Nephron progenitor cell (in vitro differentiated cells): ENCODE measurements around the gene FANCD2.
"Not testable (repeated sequence)": the region's sequence is repeated elsewhere in the genome, so short reads cannot be mapped to it uniquely, and the experiment has no call there.

Source experiments
- DNase-seq: peaks from one replicate; pipeline ENCODE4 v3.0.0; 2021
- H3K27ac Mint-ChIP-seq: 2 replicates; pipeline ENCODE4 v1.8.0; 2021; ENCODE audit warnings: mild to moderate bottlenecking, moderate library complexity, mixed read lengths
- H3K27me3 Mint-ChIP-seq: 2 replicates; pipeline ENCODE4 v1.8.0; 2021; ENCODE audit warnings: mild to moderate bottlenecking, low read depth, mixed read lengths; ENCODE audit not compliant: poor library complexity
- H3K36me3 Mint-ChIP-seq: 2 replicates; pipeline ENCODE4 v1.8.0; 2021; ENCODE audit warnings: low read depth, mixed read lengths
- H3K4me1 Mint-ChIP-seq: 2 replicates; pipeline ENCODE4 v1.8.0; 2021; ENCODE audit warnings: mixed read lengths
- H3K4me3 Mint-ChIP-seq: 2 replicates; pipeline ENCODE4 v1.8.0; 2021; ENCODE audit warnings: mild to moderate bottlenecking, moderate library complexity, mixed read lengths
- H3K9me3 Mint-ChIP-seq: 2 replicates; pipeline ENCODE4 v1.8.0; 2021; ENCODE audit warnings: mild to moderate bottlenecking, moderate library complexity, mixed read lengths
- TF ChIP-seq, protein P1 (sequence below): fragments of 200-600 bp; sonication (generic); IDR thresholded peaks from 2 replicates; pipeline ENCODE4 v1.5.0; 2021; ENCODE audit warnings: antibody characterized with exemption

The FANCD2 gene

DNA sequence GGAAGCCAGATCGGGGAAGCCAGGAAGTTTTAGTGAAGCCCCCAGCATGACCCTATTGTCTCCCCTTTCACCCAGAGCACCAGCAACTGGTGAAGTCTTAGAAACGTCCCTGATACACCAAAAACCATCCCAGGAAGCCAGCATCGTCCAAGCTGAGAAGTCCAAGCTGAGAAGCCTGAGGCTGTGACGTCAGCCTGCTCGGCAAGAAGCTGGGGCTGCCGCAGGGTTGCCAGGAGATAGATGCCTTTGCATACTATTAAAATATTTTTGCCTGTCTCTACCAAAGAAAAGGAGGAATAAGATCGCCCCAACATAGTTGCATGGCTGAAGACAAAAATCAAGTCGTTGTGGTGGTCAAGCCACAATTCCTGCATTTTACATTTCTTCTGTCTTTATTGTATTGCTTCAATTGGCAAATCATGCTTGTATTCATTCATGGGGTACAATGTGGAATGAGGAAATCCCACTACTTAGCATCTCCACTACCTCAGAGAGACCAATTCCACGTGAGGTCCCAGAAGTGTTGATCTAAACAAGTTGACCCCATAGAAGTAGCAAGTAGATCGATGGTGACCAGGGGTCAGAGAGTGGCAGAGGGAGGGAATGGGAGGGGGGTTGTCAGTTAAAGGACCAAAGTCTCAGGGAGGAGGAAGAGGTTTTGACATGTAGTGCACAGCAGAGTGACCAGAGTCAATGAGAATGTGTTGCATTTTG, 20.0 kb upstream of the FANCD2 start:
- TF ChIP-seq, protein P1, sequence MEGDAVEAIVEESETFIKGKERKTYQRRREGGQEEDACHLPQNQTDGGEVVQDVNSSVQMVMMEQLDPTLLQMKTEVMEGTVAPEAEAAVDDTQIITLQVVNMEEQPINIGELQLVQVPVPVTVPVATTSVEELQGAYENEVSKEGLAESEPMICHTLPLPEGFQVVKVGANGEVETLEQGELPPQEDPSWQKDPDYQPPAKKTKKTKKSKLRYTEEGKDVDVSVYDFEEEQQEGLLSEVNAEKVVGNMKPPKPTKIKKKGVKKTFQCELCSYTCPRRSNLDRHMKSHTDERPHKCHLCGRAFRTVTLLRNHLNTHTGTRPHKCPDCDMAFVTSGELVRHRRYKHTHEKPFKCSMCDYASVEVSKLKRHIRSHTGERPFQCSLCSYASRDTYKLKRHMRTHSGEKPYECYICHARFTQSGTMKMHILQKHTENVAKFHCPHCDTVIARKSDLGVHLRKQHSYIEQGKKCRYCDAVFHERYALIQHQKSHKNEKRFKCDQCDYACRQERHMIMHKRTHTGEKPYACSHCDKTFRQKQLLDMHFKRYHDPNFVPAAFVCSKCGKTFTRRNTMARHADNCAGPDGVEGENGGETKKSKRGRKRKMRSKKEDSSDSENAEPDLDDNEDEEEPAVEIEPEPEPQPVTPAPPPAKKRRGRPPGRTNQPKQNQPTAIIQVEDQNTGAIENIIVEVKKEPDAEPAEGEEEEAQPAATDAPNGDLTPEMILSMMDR = no peak

DNA sequence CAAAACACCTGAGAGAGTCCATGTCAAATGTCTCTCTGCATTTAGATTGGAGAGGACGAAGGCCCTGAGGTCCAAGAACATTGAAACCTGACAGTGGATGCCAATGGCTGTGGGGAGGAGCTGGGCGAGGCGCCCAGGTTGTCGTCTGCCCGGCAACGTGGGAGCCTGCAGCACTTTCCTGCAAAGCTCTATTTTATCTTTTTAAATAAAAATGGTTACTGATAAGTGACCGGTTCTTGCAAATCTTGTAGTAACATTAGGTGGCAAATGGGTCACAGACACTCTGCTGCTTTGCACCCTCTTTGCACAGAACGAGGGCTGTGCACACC, 19.5 kb upstream of the FANCD2 start:
- no peak overlapping the region for H3K4me3 Mint-ChIP-seq
- TF ChIP-seq, protein P1 = no peak
- H3K36me3 Mint-ChIP-seq = peaks cover 16% of the 10 kb centered on the region
- H3K4me1 Mint-ChIP-seq = peaks cover 24% of the 10 kb centered on the region
- H3K27ac Mint-ChIP-seq = no peak overlapping the region
- DNase-seq = no peak
- no peaks in the 10 kb centered on the region for H3K9me3 Mint-ChIP-seq
- H3K27me3 Mint-ChIP-seq = no peaks in the 10 kb centered on the region

More for the DNA sequence above, 20.0 kb upstream of the FANCD2 start:
- H3K27ac Mint-ChIP-seq = no peak overlapping the region
- no peaks in the 10 kb centered on the region for H3K27me3 Mint-ChIP-seq
- H3K4me1 Mint-ChIP-seq = peaks cover 23% of the 10 kb centered on the region
- H3K36me3 Mint-ChIP-seq = peaks cover 21% of the 10 kb centered on the region
- no peaks in the 10 kb centered on the region for H3K9me3 Mint-ChIP-seq
- DNase-seq = no peak
- H3K4me3 Mint-ChIP-seq = no peak overlapping the region

GRCh38 chr3:10007126-10007782, 19.0 kb upstream of the FANCD2 start:
- TF ChIP-seq, protein P1 = no peak
- H3K4me1 Mint-ChIP-seq = peaks cover 29% of the 10 kb centered on the region
- peaks cover 12% of the 10 kb centered on the region for H3K36me3 Mint-ChIP-seq
- H3K4me3 Mint-ChIP-seq = no peak overlapping the region
- no peaks in the 10 kb centered on the region for H3K9me3 Mint-ChIP-seq
- no peaks in the 10 kb centered on the region for H3K27me3 Mint-ChIP-seq
- no peak overlapping the region for H3K27ac Mint-ChIP-seq
- no peak for DNase-seq

GRCh38 chr3:10008216-10008587, 18.0 kb upstream of the FANCD2 start:
- H3K4me1 Mint-ChIP-seq = peaks cover 29% of the 10 kb centered on the region
- not testable (repeated sequence) for H3K36me3 Mint-ChIP-seq, H3K27me3 Mint-ChIP-seq, H3K27ac Mint-ChIP-seq, DNase-seq, H3K9me3 Mint-ChIP-seq
- H3K4me3 Mint-ChIP-seq = peak overlapping the region; percentile 75

DNA sequence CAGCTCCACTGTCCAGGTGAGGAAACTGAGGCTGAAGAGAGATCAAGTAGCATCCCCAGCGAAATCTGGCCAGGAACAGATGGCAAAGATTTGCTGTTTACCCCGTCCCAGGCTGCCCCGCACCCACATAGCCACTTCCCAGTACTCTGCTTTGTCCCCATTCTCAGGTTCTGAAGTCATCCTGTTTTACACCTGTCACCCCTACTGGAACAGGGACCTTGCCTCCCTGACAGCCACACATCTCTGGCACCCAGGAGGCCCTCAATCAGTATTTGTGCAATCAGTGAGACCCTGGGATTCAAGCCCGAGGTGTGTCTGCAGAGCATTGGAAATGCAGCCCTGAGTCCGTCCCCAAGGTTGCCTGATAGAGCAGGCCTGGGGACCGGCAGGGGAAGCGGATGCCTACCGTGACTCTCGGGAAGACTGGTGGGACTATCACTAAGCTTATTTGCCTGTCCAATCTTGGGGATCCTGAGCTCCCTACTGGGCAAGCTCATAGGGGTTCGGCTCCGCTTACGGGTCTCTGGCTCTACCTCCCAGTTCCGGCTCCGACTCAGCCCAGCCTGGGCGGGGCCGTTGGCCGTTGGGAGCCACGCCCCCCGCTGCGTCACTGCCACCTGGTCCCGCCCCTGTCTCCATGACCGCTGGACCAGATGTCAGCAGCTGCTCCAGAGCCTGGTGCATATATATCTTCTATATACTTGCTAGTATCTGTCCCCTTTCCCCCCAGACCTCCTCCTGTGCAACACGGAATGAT, 17.5 kb upstream of the FANCD2 start:
- Mint-ChIP-seq H3K9me3 (no peaks in the 10 kb centered on the region), H3K4me3 (peak overlapping the region; percentile 75), H3K4me1 (peaks cover 29% of the 10 kb centered on the region), H3K27me3 (peaks cover 3% of the 10 kb centered on the region), H3K27ac (no peak overlapping the region), H3K36me3 (no peaks in the 10 kb centered on the region)
- peak; percentile 92 for DNase-seq
- TF ChIP-seq, protein P1 = no peak

GRCh38 chr3:10010421-10010877, 15.8 kb upstream of the FANCD2 start:
- Mint-ChIP-seq H3K27ac (no peak overlapping the region), H3K4me3 (peak overlapping the region; percentile 77), H3K36me3 (no peaks in the 10 kb centered on the region), H3K9me3 (no peaks in the 10 kb centered on the region), H3K4me1 (peaks cover 33% of the 10 kb centered on the region), H3K27me3 (peaks cover 3% of the 10 kb centered on the region)
- DNase-seq = no peak
- TF ChIP-seq, protein P1 = no peak
